Stimulated activated CD8-positive, alpha-beta memory T cell treated with anti-CD3 and anti-CD28 coated beads, Interleukin-12 subunit alpha, Interleukin-12 subunit beta, amount 100 ng/mL, for 4 hours (primary cell): ENCODE measurements around the gene ADAMTS15.
"Not testable (repeated sequence)": the region's sequence is repeated elsewhere in the genome, so short reads cannot be mapped to it uniquely, and the experiment has no call there.

Experiments
- DNase-seq: peaks from one replicate; pipeline ENCODE4 v3.0.0-alpha.2; 2020; ENCODE audit warnings: low read depth

The ADAMTS15 gene

DNA sequence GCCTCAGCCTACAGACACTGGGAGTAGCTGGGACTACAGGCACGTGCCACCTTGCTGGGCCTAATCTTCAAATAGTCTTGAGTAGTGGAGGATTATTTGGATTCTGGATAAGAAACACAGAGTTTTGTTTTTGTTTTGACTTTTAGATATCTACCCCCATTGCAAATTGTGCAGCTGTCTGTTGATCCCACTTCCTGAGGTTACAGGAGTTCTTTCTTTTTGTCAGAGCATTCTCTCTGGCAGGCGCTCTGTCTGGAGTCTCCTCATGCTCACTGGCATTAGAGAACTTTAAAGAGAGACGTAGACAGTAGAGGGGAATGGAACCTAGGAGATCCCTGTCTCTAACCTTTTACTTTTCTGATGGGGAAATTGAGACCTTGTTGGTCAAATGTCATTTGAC, 12.3 kb upstream of the ADAMTS15 start:
- no peak for DNase-seq

DNA sequence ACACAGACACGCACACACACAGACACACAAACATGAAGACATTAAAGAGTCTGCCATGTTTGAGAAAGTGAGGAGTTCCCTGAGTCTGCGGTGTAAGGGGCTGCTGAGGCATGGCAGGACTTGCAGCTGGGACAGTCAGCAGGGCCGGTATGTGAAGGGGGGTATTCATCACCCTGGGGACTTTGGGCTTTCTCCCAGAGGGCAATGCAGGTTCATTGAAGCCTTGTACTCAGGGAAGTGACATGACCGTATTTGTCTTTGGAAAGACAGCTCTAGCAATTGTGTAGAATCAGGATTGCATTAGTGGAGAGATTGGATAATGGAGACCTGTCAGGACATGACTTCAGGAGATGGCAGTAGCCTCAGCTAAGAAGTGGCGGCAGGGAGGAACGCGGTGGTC, 10.6 kb upstream of the ADAMTS15 start:
- DNase-seq, result no peak

DNA sequence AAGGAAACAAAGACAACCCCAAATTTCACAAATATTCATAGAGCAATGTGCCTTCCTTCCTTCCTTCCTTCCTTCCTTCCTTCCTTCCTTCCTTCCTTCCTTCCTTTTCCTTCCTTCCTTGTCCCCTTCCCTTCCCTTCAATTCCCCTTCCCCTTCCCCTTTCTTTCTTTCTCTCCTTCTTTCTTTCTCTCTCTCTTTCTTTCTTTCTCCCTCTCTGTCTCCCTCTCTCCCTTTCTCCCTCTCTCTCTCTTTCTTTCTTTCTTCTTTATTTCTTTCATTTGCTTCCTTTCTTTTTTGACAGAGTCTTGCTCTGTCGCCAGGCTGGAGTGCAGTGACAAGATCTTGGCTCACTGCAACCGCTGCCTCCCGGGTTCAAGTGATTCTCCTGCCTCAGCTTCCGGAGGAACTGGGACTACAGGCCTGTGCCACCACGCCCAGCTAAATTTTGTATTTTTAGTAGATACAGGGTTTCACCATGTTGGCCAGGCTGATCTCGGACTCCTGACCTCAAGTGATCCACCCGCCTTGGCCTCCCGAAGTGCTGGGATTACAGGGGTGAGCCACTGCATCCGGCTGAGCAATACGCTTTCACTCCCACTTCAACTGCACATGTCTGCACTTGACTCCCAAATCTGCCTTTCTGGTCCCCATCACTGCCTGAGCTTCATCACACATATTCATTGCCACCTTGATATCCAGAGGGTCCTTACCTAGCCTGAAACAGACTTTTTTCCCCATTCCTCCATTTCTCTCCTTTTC, 9.9 kb upstream of the ADAMTS15 start:
- DNase-seq, result not testable (repeated sequence)

DNA sequence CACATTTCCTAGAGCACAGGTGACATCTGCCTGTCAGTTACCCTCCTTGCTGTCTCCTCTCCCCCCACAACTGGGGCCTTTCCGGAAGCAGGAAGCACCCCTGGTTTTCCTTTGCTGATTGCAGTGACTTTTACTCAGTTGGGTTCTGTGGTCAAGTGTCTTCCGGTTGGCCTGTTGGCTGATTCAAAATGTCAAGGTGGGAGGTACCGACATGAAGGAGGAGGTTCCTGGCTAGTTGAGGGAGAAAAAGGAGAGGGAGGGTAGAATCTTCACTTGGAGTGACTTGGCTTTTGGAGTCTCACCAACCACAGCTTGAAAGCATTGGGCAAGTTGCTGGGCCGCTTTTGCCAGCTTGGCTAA, 9.3 kb upstream of the ADAMTS15 start:
- no peak for DNase-seq

DNA sequence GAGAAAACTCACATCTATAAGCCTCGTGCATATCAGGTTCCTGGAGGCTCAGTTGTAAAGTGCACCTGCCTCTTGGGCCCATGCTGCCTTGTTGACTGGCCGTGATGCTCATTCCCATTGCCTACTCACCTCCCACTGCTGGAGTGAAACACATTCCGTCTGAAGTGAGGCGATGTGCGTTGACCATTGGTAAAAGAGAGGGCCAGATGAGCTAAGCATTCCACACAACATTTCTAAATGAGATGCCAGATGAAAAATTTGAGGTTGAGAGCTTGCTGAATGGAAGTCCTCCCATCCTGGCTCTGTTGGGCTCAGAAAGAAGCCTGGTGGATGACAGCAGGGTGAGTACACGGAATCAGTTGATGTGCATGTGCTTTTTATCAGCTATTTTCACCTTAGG, 8.6 kb upstream of the ADAMTS15 start:
- no peak for DNase-seq

DNA sequence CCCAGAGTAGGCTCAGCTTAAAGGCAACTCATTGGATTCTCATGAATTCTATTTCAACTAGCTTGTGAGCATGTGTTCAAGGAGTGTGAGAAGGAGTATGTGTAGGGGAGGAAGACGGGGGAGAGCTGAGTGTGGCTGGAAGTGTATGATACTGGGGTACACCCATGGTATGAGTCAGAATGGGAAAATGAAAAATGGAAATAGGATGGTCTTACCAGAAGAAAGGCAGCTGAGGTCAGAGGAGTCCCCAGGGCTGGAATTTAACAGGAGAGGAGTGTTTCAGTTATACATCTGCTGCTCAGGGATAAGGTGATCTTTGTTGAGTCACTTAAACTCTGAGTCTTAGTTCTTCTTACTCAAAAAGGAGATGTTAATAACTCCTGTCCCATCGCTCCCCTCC, 6.7 kb upstream of the ADAMTS15 start:
- no peak for DNase-seq

DNA sequence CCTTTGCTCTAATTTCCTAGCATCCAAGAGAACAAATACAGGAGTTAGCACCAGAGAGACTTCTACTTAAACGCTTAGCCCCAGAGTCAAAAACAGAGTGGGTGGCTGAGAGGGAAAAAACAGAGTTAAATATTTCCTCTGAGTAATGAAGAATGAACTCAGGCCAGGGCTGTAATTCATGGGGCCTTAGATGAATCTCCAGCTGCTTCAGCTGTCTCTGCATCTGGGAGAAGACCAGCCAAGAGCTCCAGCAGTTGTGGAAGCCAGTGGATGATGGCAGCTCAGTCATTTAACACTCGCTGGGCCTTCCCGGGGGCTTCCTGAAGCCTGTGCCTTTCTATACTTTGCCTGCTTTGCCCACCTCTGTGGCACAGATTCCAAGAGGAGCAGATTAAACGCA, 5.7 kb upstream of the ADAMTS15 start:
- no peak for DNase-seq

DNA sequence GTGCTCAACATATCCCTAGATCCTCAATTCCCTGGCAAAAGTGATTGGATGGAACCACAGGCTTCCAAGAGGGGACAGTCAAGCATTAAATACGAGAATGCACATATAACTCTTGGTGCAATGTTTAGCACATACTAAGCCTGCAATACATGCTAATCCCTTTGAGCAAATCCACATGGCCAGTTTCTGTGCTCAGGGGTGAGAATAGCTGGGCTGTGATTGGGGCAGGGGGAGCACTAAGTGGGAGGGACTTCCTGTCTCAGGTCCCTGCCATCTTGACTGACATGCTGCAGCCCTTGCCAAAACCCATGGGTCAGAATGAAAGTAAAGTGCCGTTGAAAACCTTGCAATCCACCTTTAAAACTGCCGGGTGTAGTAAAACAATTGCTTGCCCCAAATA, 2.7 kb upstream of the ADAMTS15 start:
- DNase-seq, result no peak

DNA sequence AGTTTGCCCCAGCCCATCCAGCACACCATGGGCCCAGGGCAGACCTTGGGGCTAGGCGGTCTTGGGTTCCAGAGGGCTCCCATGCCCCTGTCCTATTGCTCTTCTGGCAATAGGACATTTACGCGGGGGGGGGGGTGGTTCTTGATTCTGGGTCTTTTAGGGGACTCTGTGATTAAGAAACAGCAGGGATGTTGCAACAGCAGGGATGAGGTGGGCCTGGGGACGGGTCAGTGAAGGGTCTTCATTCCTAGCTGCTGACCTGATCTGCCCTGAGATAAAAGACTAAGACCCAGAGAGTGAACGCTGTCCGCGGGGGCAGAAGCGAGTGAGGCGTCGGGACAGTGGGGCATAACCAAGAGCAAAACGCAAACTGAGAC, 418 bp upstream of the ADAMTS15 start:
- no peak for DNase-seq

DNA sequence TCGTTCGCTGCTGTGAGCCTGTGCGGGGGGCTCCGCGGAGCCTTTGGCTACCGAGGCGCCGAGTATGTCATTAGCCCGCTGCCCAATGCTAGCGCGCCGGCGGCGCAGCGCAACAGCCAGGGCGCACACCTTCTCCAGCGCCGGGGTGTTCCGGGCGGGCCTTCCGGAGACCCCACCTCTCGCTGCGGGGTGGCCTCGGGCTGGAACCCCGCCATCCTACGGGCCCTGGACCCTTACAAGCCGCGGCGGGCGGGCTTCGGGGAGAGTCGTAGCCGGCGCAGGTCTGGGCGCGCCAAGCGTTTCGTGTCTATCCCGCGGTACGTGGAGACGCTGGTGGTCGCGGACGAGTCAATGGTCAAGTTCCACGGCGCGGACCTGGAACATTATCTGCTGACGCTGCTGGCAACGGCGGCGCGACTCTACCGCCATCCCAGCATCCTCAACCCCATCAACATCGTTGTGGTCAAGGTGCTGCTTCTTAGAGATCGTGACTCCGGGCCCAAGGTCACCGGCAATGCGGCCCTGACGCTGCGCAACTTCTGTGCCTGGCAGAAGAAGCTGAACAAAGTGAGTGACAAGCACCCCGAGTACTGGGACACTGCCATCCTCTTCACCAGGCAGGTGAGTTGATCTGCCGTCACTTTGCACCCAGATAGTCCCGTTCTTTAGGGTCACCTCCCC, 1.0 kb downstream of the ADAMTS15 start:
- DNase-seq, result no peak

DNA sequence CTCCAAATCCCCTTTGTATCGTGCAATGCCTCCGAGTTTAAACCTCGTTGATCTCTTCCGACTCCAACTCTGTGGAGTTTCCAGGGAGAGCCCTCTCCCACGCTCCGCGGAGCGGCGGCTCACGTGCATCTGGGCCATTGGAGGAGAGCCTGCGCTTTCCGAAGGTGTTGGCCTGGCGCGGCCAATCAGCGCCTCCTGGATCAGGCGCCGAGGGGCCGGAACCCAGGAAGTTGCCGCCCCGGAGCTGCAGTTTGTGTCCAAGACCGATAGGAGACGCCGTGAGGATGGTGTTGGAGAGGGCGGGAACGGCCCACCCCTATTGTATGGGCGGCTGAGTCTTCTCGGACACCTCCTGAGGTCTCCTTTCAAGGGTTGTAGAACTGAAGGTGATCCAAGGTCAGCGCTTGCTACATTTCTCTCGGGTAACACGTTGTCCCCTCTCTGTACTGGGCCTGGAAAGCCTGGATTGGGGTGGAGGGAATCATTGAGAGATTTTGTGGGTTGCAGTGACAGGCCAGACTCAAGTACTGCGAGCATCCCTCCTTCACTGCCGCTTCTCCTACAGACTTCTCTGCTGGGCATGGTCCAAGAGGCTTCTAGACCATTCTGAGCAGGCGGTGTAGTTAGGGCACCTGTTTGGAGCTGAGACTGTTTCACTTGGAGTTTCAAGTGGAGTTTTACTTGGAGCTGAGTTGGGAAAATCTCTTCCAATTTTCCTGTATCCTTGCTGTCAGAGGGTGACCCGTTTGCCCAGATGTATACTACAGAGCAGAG, 1.7 kb downstream of the ADAMTS15 start:
- DNase-seq, result no peak

DNA sequence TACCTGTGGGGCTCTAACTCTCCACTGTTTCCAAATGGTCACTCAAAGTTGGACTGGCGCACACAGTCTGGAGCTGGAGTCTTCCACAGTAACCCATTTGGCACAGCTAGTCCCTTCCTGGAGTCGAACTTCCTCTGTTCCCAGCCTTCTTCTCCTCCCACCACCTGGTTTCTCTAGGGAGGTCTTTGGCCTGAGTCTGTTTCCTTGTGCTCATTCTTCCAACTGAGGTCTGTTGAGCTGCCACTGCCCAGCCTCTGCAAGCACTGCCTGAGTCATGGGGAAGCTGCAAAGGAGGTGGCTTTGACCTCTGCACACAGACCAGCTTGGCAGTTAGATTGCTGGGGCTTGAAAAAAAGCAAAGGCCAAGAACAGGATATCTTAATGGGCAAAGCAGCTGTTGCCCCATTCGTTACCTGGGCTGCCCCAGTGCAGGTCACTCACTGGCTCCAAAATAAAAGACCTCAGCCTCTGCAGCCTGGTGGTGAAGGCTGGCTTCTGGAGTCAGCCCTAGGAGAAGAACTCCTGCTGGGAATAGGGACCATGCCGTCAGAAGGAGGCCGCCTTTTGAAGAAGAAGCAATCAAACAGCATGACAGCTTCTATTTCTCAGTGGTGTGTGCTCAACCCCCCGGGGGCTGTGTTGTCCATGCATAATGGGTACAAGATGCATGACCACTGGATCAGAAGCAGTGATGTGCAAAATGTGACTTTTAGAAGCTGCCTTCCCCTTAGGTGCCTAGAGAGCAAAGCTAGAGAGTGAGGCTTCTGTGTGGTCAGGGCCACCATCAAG, 3.0 kb downstream of the ADAMTS15 start:
- DNase-seq, result no peak

DNA sequence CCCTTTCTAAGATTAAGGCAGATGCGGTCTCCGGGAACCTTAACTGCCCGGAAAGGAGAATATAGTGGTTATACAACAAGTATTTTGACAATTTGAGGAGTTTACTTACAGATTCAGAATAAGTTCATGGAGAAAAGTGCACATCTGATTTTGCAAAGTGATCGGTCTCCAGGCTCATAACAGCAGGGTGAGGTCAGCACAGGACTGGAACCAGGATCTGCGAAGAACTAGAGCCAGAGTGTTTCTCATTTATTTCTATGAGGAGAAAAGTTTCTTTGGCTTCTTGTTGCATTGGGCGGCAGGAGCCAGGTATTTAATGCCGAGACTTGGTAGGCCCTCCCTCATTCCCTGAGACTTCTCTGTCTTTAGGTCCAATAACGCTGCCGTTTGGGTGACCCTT, 3.7 kb downstream of the ADAMTS15 start:
- no peak for DNase-seq

DNA sequence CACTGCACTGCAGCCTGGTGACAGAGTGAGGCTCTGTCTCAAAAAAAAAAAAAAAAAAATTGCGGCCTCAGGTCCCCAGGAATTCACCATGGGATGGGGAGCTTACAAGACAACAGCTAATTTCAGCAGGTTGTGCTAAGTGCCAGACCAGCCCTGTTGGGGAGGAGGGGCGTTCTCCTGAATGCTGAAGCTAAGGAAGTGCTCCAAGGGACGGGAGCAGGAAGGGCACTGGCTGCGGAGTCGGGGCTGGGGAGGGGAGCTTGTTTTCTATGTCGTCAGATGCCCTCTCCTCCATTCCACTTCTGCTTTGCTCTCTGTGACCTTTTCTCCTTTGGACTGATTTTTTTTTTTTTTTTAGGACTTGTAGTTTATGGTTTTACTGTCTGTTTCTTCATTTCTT, 4.5 kb downstream of the ADAMTS15 start:
- DNase-seq, result no peak

DNA sequence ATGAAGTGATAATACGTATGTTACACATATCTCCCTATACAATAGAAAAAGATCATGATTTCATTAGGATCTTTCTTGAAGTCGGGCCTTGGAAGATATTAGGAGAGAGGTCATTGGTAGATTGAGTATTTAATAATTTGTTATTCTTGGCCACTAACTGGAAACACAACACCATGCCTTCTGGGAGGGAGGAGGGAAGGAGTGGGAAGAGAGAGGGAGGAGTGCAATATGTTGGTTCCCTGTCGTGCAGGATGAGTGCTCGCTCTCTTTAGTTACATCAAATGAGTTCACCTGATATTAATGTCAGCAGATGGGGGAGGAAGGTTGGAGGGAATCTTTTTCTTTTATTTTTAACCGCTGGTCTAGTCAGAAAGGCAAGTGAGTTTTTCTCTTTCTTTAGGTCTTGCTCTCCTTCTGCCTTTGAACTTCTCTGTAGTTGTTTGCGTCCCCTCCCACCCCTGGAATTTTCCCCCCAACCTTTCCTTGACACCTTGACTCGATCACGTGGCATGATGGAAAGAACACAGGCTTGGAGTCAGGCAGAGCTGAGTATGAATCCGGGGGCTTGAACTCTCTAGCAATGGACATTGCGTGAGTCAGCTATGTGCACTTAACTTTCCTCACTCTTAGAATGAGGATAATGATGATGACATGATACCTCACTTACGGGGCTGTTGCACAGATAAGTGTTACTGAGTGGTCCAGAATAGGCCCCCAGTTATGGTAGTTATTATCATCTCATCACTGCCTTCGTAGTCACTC, 6.2 kb downstream of the ADAMTS15 start:
- no peak for DNase-seq

DNA sequence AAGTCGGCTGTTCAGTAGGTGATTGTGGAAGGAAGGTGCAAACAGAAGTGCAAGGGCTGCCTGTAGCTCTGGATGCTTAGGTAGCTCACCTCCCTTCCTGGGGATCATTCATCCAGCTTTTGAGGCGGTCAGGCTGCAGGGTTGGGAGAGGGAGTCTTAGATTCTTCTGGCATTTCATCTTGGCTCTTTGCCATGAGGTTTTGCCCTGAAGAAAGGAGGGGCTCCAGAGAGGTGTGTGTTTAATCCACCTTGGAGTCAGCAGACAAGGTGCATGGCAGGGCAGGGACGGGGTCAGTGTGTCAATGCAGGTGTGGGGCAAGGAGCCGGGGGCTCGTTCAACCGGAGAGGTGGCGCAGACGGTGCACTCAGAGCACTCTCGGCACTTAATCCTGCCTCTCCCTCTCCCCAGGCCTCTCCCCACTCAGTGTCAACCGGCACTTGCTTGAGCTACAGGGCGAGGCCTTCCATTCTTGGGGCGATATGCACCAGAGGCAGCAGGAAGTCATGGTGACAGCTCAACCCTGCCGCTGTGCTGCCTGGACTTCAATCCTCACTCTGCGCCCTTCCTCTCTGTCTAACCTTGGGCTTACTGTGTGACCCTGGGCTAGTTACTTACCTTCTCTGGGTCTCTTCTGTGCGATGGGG, 7.2 kb downstream of the ADAMTS15 start:
- no peak for DNase-seq

DNA sequence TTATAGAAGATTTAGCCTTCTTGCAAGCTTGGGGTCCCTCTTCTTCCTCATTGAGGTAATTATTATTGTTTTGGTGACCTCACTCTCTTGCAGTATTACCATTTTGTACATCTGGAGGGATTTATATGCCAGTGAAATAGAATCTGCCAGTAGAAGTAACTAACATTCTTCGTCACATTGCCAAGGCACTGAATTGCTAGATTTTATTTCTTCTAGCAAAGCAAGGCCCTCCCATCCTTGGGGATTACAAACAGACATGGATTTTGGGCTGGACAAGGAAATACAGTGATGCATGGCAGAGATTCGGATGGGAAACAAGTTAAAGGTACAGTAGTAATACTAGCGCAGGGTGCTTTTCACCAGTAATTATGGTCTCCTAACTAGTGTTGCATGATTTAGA, 7.8 kb downstream of the ADAMTS15 start:
- DNase-seq, result no peak

DNA sequence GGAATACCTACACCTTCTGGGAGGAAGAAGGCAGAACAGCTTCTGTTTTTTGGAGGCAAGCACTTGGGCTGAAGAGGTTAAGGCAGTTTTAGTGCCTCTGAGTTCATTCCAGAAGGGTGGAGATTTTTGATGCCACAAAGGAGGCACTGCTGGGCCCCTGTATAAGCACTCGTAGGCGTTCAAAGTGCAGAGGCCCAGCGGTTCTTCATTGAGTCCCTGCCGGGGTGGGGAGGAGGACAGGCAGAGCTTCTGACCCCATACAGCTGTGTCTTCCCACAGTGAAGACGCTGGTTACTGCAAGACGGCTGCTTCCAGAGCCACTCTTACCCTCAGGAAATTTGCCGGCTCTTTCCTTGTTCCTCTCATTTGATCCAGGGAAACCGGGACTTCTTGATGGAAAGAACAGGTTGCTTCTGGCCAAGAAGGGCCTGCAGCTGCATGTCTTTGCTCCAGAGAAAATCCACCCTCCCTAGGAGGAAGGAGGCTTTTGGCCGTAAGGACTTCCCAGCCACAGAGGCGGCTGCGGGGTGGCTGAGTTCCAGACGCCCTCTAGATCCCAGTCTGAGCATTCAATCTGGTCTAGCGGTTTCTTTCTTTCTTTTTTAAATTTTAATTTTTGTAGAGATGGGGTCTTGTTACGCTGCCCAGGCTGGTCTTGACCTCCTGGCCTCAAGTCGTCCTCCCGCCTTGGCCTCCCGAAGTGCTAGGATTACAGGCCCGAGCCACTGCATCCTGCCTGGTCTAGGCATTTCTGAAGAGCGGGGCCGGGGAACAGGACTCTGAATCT, 9.4 kb downstream of the ADAMTS15 start:
- DNase-seq, result no peak

DNA sequence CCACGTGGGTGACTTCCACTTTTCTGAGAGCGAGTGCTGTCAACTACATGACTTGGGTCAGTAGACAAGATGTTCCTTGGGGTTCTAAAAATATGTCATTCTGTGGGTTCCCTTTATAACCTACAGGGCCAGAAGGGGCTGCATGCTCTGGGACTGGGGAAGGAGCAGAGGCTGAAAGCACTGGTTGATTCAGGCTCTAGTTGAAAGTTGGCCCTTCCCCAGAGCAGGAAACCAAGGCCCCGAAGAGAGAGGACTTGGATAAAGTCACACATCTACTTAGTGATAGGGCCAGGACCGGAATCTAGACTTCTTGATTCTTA, 9.9 kb downstream of the ADAMTS15 start:
- DNase-seq, result no peak

DNA sequence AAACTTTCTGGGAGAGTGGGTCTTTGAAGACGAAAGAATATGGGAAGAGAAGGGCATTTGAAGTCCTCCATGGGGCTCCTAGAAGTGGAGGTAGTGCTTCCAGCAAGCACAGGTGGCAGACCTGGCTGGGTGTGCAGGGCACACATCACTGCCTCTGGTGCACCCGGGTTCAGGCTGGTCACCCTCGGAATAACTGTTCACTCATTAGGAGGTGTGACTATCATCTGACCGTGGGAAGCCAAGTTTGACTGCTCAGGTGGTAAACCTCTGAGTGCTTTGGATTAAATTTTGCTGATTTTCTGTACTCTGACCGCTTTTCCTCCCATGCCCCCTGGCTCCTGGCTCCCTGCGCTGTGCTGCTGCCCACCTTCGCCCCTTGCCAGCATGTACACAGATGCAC, 11.1 kb downstream of the ADAMTS15 start:
- no peak for DNase-seq
